H1 (cell line): ENCODE measurements around the gene B4GALNT3.

ENCODE experiments used
- CTCF ChIP-seq, 3 experiments: IDR thresholded peaks; 1 replicate in 2 of 3; 2 replicates in 1 of 3; pipeline versions ENCODE4 v1.5.1 to v1.6.1; 2011; ENCODE audit warnings: low read length in 3 of 3, mild to moderate bottlenecking in 3 of 3, inconsistent platforms in 2 of 3, low read depth in 1 of 3, moderate library complexity in 1 of 3; ENCODE audit not compliant: insufficient read depth in 1 of 3; ENCODE audit errors: control extremely low read depth in 1 of 3
- EZH2 ChIP-seq: fragments of 200-600 bp; sonication (generic); IDR thresholded peaks from 2 replicates; pipeline ENCODE4 v1.7.1; 2012; ENCODE audit warnings: low read depth, mild to moderate bottlenecking, moderate library complexity, low read length, inconsistent platforms; ENCODE audit not compliant: severe bottlenecking
- TCF12 ChIP-seq: IDR thresholded peaks from 2 replicates; pipeline ENCODE4 v1.6.1; 2011; ENCODE audit warnings: low read depth, mild to moderate bottlenecking, low read length

GRCh38 chr12:530308-530707, 70.6 kb downstream of the B4GALNT3 start:
- TF ChIP-seq CTCF (IDR thresholded peaks at IDR 0.05; ENCODE audit: control extremely low read depth in 1 of 3, insufficient read depth in 1 of 3, low read depth in 1 of 3, low read length in 3 of 3) (no peak), TCF12 (no peak), EZH2 (no peak)
